Middle frontal gyrus (tissue), 1 donor: Measurements from ENCODE around the gene GOT1.

Experiments used
- DNase-seq: peaks from one replicate; pipeline ENCODE4 v3.0.0-alpha.2; 2015; ENCODE audit warnings: low spot score; ENCODE audit errors: extremely low spot score

GOT1 gene

DNA sequence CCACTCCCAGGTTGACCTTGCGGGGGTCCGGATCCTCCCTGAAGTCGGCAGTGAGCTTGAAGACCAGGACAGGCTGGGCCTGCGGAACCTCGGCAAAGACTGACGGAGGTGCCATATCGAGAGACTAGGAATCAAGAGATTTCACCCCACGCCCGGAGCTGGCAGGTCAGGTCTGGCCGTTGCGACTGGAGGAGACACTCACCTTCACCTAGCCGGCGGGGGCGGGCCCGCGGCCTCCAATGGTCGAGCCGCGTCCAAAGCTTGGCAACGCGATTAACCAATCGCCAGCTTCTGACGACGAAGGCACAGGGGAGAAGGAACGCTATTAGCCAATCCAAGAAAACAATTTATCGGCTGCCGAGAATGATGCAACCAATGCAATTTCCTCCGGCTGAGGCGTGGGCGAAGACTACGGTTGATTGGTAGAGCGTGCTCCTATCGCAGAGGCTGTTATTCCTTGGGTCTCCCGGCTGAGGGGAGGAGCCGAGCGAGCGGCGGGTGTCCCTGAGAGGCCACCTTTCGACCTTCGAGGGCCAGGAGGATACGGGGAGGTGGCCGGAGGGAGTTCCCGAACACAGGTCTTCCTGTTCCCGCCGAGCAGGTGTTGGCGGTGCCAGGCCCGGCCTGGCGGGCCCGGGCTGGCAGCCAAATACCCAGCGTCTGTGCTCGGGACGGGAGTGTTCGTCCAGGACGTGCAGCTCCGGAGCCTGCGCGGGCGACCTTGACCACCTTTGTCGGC lies at the start of gene GOT1:
GOT1 (minus strand) TSS at position 174 of the 739 bp plus-strand sequence; CDS start at position 115, 59 bp downstream.
- DNase-seq = peak; percentile 98

DNA sequence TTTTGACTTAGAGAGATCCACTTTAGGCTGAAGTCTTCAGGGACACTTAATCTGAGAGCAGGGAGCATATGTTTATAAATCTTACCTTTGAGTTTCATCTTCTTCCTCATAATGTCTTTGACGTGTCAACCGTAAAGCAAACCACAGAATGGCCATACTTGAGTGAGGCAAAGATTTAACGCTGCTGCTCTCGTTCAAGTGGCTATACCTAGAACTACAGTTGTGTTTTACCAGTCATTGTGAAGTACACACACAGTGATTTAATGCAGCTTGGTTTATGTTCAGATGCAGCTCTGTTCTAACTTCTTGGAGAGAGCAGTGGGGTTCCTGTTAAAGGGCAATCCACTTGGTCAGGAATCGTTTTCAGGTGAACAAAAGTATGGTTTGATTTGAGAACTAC lies 39.9 kb upstream of the GOT1 start:
- DNase-seq = no peak

DNA sequence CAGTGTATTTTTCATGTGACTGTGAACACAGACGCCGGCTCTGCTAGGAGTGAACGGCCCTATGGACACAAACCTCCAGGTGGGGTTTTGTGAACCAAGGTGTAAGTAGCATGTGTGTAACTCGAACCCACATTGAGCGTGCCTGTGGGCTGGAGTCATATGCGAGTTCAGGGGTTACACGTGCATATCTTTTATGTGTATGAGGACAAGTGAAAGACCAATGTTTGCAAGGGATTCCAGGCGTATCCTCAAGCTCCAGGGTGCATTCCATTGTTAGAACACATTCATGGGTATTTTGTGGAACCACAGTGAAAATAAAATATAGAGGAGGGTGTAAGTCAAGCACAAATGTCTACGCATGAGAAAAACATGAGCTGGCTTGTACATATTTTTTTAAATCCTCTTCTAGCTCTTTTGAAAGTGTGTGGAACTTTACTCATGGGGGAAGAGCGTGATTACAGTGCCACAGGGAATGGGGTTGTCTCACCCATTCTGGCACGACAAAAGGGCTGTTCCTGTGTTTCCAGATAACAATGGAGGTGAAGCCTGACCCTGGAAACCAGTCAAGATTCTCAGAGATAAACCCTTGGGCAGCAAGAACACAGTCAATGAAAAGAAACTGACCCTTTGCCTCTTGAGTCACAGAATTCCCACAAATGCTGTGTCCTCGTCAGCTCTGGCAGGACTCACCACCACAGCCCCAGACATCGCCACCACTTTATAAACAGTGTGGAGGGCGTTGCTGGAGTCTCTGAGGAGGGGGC lies 37.0 kb upstream of the GOT1 start:
- no peak for DNase-seq

DNA sequence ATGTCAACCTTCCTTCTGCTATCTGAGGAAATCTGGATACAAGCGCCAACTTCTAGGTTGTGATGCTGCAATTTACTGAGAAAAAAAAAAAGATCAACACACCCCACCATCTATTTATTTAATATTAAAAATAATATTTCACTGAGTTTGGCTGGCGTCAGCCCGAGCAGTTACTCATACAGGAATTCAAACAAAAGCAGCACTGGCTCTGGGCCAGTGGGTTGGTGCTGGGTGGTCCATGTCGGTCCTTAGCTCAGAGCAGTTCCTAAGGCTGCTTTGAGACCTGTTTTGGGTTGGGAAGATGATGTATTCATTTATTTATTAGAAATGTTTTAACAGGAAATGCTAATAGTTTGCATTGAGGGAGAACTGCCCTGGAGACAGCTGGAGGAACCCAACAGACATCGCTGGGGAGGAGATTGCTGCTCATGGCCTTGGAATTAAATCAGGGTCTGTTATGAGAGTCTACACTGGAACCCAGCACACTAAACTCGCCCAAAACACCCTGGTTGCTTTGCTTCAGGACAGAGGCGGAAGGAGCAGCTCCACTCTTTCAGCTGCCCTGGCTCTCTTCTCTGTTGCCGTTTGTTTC lies 36.3 kb upstream of the GOT1 start:
- DNase-seq = no peak

DNA sequence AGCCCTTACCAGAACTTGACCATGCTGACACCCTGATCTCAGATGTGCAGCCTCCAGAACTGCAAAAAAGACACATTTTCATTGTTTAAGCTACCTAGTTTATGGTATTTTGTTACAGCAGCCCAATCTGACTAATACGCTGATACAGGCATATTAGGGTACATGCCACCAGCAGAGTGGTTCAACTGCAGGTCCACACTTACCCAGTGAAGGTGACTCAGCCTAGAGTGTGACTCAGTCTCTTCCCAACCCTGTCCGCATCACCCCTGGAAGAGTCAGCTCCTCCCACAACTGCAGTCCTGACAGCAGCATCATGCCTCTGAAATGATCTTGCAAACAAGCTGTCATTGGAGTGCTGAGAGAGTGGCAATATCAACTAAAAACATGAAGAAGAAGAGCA lies 30.8 kb upstream of the GOT1 start:
- DNase-seq = no peak

DNA sequence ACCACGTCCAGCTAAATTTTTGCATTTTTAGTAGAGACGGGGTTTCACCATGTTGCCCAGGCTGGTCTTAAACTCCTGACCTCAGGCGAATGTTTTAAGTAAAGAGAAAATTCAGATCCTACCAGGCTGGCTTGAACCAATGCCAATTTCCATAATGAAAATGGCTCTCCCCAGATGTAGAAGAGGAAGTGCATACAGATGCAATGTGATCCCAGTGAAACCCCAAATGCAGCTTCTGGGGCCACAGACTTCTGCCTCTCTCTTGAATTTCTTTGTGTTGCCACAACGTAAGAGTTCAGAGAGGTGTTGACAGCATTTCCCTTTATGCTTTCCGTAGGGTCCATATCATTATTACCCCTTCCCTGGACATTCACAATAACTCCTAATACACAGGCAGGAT lies 29.6 kb upstream of the GOT1 start:
- DNase-seq = no peak

DNA sequence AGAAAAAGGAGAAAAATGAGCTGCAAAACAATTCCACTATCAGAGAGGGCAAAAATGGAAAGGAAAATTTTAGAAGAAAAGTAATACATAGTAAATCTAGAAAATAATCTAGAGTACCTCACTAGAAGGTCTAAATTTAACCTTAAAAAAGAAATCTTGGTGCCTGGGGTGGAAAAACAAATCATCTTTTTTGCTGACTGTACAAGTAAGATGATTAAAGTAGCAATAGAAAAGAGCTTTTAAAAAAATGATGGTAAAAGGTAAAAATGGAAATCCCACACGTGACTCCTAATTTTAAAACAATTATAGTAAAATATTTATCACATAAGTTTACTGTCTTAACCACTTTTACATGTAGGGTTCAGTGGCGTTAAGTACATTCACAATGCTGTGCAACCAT lies 28.8 kb upstream of the GOT1 start:
- no peak for DNase-seq

DNA sequence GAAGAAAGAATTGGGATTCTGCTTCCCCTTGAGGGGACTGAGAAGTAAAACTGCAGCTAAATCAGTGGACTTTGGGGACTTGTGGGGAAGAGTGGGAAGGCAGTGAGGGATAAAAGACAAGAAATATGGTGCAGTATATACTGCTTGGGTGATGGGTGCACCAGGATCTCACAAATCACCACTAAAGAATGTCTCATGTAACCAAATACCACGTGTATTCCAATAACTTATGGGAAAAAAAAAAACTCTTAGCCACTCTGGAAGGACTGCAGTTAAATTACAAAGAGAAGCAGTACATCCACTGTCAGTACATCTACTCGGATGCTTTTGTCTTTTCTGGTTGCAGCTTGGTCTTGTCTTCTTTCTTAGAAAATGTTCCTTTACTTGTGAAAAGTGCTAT lies 27.4 kb upstream of the GOT1 start:
- DNase-seq = no peak

DNA sequence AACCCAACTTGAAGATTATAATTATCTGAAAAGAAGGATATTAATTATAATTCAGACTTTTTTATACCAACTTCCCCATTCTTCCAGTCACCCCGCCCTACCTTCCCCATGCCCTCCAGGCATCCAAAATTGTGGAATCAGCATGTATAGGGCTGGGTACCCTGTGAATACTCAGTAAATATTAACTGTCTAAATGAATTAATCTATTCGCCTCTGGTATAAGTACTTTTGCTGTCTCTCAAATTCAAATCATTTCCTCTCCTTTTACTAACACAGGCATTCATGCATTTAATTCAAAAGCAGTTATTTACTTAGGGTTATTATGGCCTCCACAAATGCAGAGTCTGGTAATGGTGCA lies 26.5 kb upstream of the GOT1 start:
- DNase-seq = no peak

DNA sequence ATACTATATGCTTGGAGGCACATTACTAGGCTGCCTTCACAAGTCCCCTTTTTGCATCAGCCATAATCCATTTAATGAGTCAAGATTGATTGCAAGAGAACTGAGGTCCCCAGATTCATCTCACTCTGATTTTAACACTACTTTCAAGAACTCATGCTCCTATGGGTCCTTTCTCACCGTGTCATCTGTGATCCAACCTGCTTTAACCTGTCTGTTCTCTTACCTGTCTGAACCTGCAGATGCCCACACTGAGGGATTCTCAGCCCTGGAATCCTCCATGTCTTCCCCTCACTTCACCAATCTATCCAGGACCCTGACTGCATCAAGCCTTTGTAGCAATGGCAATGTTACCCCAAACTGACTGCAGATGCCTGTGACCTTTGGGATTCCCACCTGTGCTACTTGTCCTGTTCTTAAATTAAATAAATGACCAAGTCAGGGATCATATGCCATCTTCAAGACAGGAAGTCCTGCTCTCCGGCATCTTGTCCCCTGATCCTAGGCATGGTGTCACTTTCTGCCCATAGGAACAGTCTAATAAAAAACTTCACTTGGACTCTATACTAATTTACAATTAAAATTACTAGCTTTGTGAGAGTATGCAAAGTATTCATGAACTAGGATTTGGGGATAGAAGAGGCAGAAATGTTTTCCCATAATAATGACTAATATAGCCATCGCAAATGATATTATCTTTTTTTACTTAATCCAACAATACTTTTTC lies 25.9 kb upstream of the GOT1 start:
- no peak for DNase-seq

DNA sequence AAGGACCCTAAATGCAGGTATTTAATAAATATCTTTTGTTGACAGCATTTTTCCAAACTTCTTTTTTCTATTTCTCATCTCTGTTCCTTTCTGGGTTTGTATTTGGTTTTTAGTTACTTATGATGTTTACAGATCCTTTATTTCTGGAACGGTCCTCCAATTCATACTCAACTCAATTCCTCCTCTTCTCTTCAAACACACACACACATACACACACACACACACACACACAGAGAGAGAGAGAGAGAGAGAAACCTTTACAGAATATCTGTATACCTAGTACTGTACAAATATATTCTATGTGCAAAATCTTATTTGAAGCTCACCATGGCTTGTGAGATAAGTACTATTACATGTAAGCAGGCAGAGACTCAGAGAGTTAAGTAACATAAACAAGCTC lies 21.6 kb upstream of the GOT1 start:
- DNase-seq = no peak

DNA sequence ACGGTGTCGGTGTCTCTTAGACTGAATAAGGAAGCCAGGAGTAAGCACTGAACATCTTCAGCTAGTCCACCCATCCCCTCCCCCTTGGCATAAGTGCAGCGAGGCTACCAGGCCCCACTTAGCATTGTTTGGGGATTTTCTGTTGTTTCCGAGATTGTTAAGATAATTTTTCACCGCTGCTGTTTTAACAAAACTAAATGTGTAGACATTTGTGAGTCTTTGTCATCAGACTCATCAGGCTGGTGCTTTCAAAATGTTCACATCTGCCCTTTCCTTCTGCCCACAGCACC lies 21.0 kb upstream of the GOT1 start:
- no peak for DNase-seq

DNA sequence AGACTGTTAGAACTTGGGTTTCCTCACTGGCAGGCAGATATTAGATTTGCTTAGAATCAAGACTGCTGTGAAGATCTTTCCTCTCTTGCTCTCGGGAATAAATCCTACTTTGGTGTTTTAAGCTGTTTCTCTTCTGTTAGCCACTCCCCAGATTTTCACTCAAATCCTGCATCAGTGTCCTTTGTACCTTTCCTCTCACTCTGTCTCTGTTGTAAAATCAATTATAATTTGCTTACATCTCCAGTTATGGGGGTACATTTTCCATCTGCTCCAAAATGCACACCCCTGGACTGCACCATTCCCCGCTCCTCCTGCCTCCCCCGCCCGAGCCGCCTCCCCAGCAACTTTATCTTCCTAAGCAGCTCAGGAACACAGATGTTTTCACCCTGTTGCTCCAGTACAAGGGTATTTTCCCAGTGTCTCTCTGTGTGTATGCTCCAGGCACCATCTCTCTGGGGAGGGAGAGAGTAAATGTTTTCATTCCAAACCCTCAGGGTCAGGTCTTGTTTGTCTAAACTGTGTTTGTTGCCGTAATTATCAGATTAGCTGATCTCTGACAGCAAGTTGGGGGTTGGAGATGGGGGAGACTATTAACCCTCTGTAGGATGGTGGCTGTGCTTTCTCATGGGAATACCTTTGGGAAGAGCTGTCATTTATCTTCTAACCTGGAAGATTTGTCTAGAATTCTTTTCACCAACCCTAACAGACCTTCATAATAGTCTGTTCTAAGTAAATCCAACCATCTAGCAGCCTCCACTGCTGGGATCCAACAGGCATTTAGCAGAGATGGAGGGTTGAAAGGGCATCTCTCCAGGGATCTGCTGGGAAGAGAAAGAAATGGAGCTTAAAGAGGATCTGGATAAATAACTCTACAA lies 20.4 kb upstream of the GOT1 start:
- DNase-seq = no peak

DNA sequence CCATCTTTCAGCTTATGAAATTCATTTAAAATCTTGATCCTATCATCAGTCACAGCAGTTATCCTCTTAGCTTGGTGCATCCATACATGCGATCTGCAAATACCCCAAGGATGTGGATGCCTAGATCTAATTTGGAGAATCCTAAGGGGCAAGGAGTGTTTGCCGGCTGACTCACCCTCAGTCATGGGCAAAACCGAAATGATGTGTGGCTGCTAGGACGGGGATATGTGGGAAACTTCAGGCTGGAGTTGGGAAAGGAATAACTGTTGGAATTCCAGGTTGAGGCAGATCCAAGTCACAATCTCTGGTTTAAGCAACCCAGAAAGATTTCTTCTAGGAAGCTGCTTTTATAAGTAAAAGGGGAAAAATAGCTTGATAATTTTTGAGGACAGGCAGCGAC lies 19.7 kb upstream of the GOT1 start:
- no peak for DNase-seq

DNA sequence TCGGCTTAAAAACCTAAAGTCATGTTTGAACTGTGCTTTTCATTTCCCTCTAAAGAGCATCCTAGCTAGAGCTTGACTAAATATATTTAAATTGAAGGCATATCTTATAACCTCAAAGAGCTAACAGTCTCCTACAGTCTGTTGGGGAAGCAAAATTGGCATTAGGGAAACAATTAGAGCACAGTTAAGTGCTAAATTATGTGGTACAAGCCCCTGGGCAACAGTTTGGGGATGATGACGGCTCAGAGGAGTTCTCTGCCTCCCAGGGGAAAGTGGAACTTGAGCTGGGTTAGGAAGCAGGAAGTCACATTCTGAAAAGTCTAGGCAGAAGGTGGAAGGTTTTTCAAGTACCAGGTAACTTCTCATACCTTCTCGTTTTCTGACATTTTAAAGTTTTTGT lies 18.6 kb upstream of the GOT1 start:
- no peak for DNase-seq

DNA sequence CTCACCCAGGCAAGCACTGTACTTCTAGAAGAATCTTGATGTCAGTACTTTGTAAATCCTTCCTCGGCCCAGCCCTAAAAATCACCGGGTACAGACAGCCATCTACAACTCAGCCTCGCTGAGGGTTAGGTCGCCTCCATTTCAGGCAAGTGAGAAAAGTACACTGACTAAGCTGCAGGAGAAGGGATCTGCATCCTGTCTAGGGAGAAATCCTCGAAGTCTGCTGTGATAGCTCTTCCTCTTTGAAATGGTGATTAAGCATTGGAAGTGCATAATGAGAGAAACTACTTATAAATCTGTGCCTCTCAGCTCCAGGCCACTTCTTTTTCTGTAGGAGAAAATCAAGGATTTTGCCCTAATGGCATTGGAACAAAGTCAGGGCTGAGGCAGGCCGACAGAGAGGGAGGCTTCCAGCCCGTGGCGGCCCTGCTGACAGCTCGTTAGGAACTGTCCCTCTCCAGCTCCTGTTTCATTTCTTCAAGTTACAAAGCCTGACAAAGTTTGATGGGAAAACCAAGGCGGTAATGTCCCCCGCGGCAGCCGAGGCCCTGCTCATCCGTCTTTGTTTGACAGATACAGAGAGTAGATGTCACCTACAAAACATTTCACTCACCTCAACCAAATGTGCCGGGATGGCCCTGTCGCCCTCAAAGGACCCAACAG lies 14.1 kb upstream of the GOT1 start:
- no peak for DNase-seq

DNA sequence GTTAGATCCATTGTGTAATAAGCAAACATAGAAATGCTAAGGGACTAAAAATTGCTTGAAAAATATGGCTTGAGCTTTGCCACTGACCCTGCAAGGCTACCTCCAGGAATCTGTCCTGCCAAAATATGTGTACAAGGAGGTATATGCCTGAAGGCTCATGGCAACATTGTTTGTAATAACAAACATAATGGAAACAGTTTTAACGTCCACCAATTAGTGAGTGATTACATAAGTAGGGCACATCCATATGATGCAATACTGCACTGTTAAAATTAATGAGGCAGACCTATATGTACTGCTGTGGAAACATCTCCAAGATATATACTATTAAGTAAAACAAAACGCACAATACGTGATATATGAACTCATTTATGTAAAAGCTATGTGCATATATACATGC lies 13.1 kb upstream of the GOT1 start:
- no peak for DNase-seq

DNA sequence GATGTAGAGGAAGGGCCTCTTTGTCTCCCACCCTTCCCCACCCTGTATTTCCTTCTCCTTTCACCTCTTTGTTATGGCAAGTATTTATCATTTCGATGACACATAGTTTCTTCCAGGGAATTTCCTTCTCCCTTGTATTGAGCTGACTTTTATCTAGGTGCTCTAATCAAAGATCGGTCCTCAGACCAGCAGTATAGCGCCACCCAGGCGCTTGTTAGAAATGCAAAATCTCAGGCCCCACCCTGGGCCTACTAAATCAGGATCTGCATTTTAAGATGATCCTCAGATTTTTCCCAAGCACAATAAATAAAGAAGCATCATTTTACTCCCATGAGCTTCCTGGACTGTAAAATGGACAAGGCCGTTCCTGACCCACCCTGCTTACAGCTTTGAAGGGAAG lies 12.0 kb upstream of the GOT1 start:
- no peak for DNase-seq

DNA sequence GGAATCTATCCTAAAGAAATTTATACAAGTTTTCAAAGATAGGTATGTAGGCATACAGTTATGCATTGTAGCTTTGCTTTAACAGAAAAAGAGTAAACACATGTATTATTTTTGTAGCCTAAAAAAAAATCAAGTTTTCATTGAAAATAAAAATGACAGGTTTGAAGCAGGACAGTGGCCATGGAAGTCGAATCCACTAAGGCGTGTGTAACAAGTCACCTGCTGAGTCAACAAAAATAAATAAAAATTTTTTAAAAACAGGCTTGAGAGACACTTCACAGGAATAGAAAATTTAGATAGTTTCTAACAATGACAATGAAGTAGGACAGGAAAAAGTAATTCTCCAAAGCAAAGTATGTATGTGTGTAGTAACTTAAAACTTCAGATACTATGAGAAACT lies 8.5 kb upstream of the GOT1 start:
- DNase-seq = no peak

DNA sequence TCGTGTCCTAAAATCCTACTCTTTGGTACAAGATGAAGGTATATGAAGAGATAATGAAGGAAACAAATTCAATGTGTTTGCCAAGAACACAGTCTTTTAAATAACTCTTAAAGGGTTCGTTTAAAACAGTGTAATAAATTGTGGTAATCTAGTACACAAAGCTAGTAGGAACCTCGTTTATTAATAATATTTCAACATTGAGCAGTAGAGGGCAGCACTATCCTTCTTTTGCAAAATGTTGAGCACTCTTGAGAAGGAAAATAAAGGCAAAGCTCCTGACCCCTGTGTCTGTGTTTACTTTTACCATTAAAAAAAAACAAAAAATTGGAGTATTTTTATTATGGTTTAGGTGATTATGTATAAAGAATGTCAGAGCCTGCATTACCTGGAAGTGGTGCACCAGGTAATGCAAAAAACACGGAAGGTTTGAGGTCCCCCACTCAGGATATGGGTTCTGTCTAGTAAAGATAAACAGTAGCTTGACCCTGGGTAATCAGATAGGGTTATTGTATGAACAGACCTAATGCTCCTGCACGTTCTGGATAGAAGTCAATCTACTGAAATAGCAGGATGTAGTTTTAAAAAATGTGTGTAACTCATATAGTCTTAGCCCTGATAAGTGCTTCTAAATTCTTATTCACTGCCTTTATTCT lies 5.7 kb upstream of the GOT1 start:
- DNase-seq = peak; percentile 62
